ENCODE measurements around the gene DLG1.
A peak's percentile ranks its signal among the peaks of the same experiment; 100 is the strongest.

- peak; percentile 43 to 73 (median 64) for TF ChIP-seq CTCF (IDR thresholded peaks at IDR 0.05)
- no peak for TF ChIP-seq POLR2A (IDR thresholded peaks at IDR 0.05)
- TF ChIP-seq POLR2AphosphoS5 (IDR thresholded peaks at IDR 0.05) = no peak
Observed at GRCh38 chr3:197186887-197187588, 111.4 kb downstream of the DLG1 start.
